Esophagus squamous epithelium (tissue), 5 donors: ENCODE measurements around the gene MYL9. TPM values are rescaled to one million over a fixed set of nuclear protein-coding genes. Genes with fewer than 3 reads are reported as not detected.

Experiments used
- DNase-seq: peaks from one replicate; lab custom pipeline; 2025; lab: John Stamatoyannopoulos, UW
- H3K27ac ChIP-seq, 4 donors: fragments of 200-600 bp; sonication (generic); one replicate each; pipeline ENCODE4 v1.5.1; 2016 to 2019; ENCODE audit warnings: mild to moderate bottlenecking in 1 of 4
- H3K27me3 ChIP-seq, 4 donors: fragments of 200-600 bp; sonication (generic); 1 replicate in 3 of 4; 2 replicates in 1 of 4; pipeline versions ENCODE4 v1.5.1 to v1.6.0; 2017 to 2021; ENCODE audit warnings: antibody characterized with exemption in 1 of 4
- H3K36me3 ChIP-seq, 3 donors: fragments of 200-600 bp; sonication (generic); one replicate each; pipeline ENCODE4 v1.5.1; 2016 to 2019
- H3K4me1 ChIP-seq, 3 donors: fragments of 200-600 bp; sonication (generic); one replicate each; pipeline ENCODE4 v1.5.1; 2017 to 2019
- H3K4me3 ChIP-seq, 4 donors: fragments of 200-600 bp; sonication (generic); 1 replicate in 3 of 4; 2 replicates in 1 of 4; pipeline ENCODE4 v1.5.1; 2016 to 2019; ENCODE audit warnings: mild to moderate bottlenecking in 2 of 4, moderate library complexity in 1 of 4
- H3K9me3 ChIP-seq, 3 donors: fragments of 200-600 bp; sonication (generic); one replicate each; pipeline ENCODE4 v1.5.1; 2016 to 2019
- CTCF ChIP-seq, 6 experiments: fragments of 450-650 bp in 4 of 6; fragments of 200-600 bp in 2 of 6; sonication (generic) in 2 of 6; IDR thresholded peaks; one replicate each; pipeline ENCODE4 v1.5.1; 2016 to 2019; ENCODE audit warnings: antibody characterized with exemption in 6 of 6, mild to moderate bottlenecking in 4 of 6, moderate library complexity in 4 of 6
- POLR2A ChIP-seq, 4 donors: fragments of 450-650 bp; IDR thresholded peaks; one replicate each; pipeline ENCODE4 v1.6.1; 2017; ENCODE audit warnings: antibody characterized with exemption in 4 of 4, mild to moderate bottlenecking in 4 of 4, moderate library complexity in 3 of 4
- WGBS, 2 donors: methylation state at CpG; one replicate each; pipeline ENCODE4 v1.1.5; 2018; 5-methylcytosine and 5-hydroxymethylcytosine counted together
- intact Hi-C: fragments of 100-400 bp; cut with DNase I; formaldehyde crosslinking; loops from one replicate; pipeline ENCODE4 v1.15.0; 2022
- total RNA-seq, 4 donors: library from RNA; depleted of rRNA; stranded (reverse); fragments of >200 nt; gene quantifications; one replicate each; pipeline ENCODE4 v1.1.0, GENCODE V29; 2016
- donor health status: DM: yes; HTN: yes; CAD: no.

The MYL9 gene
- total RNA-seq, 4 donors from 2014 or later = 10.7 to 313 (median 60.7) TPM

GRCh38 chr20:36501367-36502006, 39.8 kb upstream of the MYL9 start:
- Histone ChIP-seq H3K27ac (no peak overlapping the region), H3K36me3 (peaks cover 26 to 100% (median 34%) of the 10 kb centered on the region in 3 donors), H3K27me3 (no peaks in the 10 kb centered on the region), H3K4me3 (no peak overlapping the region), H3K9me3 (no peaks in the 10 kb centered on the region), H3K4me1 (peaks cover 0 to 6% (median 0%) of the 10 kb centered on the region in 3 donors)
- no peak for TF ChIP-seq POLR2A (IDR thresholded peaks at IDR 0.05)
- DNase-seq = no peak
- WGBS, 2 donors = 52 to 70% methylated on average over 3 of the region's 3 CpGs
- intact Hi-C loops = no loop called here

GRCh38 chr20:36504295-36504694, 37.0 kb upstream of the MYL9 start:
- intact Hi-C loops = no loop called here

GRCh38 chr20:36506253-36506652, 35.1 kb upstream of the MYL9 start:
- Histone ChIP-seq H3K36me3 (peaks cover 4 to 100% (median 8%) of the 10 kb centered on the region in 3 donors), H3K27ac (no peak overlapping the region), H3K4me1 (peaks cover 0 to 6% (median 0%) of the 10 kb centered on the region in 3 donors), H3K9me3 (no peaks in the 10 kb centered on the region), H3K4me3 (no peak overlapping the region), H3K27me3 (no peaks in the 10 kb centered on the region)
- no peak for DNase-seq
- intact Hi-C loops = no loop called here
- 31 to 33% methylated on average over 1 of the region's 1 CpG for WGBS, 2 donors
- TF ChIP-seq POLR2A (IDR thresholded peaks at IDR 0.05) = no peak
- peak in 3 of 6 experiments; percentile 4 to 37 (median 13) for TF ChIP-seq CTCF (IDR thresholded peaks at IDR 0.05)

More at GRCh38 chr20:36504295-36504694, 37.0 kb upstream of the MYL9 start:
- WGBS, 2 donors = 89 to 95% methylated on average over 4 of the region's 4 CpGs
- TF ChIP-seq CTCF (IDR thresholded peaks at IDR 0.05) (peak in 1 of 6 experiments; percentile 18), POLR2A (IDR thresholded peaks at IDR 0.05) (no peak)
- peaks cover 0 to 6% (median 0%) of the 10 kb centered on the region in 3 donors for H3K4me1 ChIP-seq
- H3K36me3 ChIP-seq = peaks cover 6 to 100% (median 13%) of the 10 kb centered on the region in 3 donors
- no peak overlapping the region for H3K27ac ChIP-seq
- no peaks in the 10 kb centered on the region for H3K27me3 ChIP-seq
- no peak overlapping the region for H3K4me3 ChIP-seq
- DNase-seq = no peak
- no peaks in the 10 kb centered on the region for H3K9me3 ChIP-seq

- Histone ChIP-seq H3K27ac (no peak overlapping the region), H3K27me3 (no peaks in the 10 kb centered on the region), H3K9me3 (no peaks in the 10 kb centered on the region), H3K4me1 (peaks cover 0 to 3% (median 0%) of the 10 kb centered on the region in 3 donors), H3K4me3 (no peak overlapping the region), H3K36me3 (peaks cover 4 to 100% (median 8%) of the 10 kb centered on the region in 3 donors)
- intact Hi-C loops = no loop called here
- DNase-seq = no peak
- TF ChIP-seq CTCF (IDR thresholded peaks at IDR 0.05) (no peak), POLR2A (IDR thresholded peaks at IDR 0.05) (no peak)
- 76 to 83% methylated on average over 5 to 6 of the region's 6 CpGs for WGBS, 2 donors
Measured at GRCh38 chr20:36507746-36508145, 33.6 kb upstream of the MYL9 start.

- Histone ChIP-seq H3K4me1 (peaks cover 0 to 21% (median 0%) of the 10 kb centered on the region in 3 donors), H3K36me3 (peaks cover 0 to 92% (median under 1%) of the 10 kb centered on the region in 3 donors), H3K27me3 (no peaks in the 10 kb centered on the region), H3K9me3 (no peaks in the 10 kb centered on the region), H3K27ac (no peak overlapping the region), H3K4me3 (no peak overlapping the region)
- no peak for DNase-seq
- TF ChIP-seq POLR2A (IDR thresholded peaks at IDR 0.05) (no peak), CTCF (IDR thresholded peaks at IDR 0.05) (no peak)
- WGBS, 2 donors = 90 to 91% methylated on average over 10 to 17 of the region's 17 CpGs
- intact Hi-C loops = no loop called here
Measured at GRCh38 chr20:36519012-36519719, 22.2 kb upstream of the MYL9 start.
